Hepatocyte (in vitro differentiated cells): ENCODE data around the gene USO1.

Experiments used
- EZH2 ChIP-seq: fragments of 200-600 bp; sonication (generic); IDR thresholded peaks from 2 replicates; pipeline ENCODE4 v1.6.1; 2016; ENCODE audit warnings: antibody characterized with exemption, mild to moderate bottlenecking, borderline replicate concordance
- EZH2phosphoT487 ChIP-seq: fragments of 200-600 bp; sonication (generic); IDR thresholded peaks from one replicate; pipeline ENCODE4 v1.6.1; 2018; ENCODE audit warnings: antibody characterized with exemption, mild to moderate bottlenecking, low read depth, moderate library complexity; ENCODE audit not compliant: unreplicated experiment, severe bottlenecking
- TF ChIP-seq, protein P1 (sequence below): fragments of 200-600 bp; sonication (generic); IDR thresholded peaks from 2 replicates; pipeline ENCODE4 v1.5.1; 2016; ENCODE audit warnings: antibody characterized with exemption, mild to moderate bottlenecking; ENCODE audit not compliant: poor library complexity

DNA sequence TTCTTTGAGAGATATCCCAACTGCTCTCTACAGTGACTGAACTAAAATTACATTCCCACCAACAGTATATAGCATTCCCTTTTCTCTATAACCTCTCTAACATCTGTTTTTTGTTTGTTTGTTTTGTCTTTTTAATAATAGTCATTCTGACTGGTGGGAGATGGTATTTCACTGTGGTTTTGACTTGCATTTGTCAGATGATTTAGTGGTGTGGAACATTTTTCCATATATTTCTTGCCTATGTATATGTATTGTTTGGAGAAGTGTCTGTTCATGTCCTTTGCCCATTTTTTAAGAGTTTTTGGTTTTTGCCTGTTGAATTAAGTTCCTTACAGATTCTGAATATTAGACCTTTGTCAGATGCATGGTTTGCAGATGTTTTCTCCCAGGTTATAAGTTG lies 9.0 kb downstream of the USO1 start:
- TF ChIP-seq, protein P1, sequence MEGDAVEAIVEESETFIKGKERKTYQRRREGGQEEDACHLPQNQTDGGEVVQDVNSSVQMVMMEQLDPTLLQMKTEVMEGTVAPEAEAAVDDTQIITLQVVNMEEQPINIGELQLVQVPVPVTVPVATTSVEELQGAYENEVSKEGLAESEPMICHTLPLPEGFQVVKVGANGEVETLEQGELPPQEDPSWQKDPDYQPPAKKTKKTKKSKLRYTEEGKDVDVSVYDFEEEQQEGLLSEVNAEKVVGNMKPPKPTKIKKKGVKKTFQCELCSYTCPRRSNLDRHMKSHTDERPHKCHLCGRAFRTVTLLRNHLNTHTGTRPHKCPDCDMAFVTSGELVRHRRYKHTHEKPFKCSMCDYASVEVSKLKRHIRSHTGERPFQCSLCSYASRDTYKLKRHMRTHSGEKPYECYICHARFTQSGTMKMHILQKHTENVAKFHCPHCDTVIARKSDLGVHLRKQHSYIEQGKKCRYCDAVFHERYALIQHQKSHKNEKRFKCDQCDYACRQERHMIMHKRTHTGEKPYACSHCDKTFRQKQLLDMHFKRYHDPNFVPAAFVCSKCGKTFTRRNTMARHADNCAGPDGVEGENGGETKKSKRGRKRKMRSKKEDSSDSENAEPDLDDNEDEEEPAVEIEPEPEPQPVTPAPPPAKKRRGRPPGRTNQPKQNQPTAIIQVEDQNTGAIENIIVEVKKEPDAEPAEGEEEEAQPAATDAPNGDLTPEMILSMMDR, result no peak
- TF ChIP-seq EZH2 (no peak), EZH2phosphoT487 (no peak)
